Stomach (tissue), 9 donors: Measurements from ENCODE around the gene SNX30. TPM values are rescaled to one million over a fixed set of nuclear protein-coding genes. Genes with fewer than 3 reads are reported as not detected.

Experiments
- DNase-seq, 2 donors: peaks; one replicate each; pipeline versions ENCODE4 v3.0.0 to v3.0.0-alpha.2; 2013 to 2019
- H3K27ac ChIP-seq, 5 donors: fragments of 200-600 bp in 4 of 5; sonication (generic) in 4 of 5; one replicate each; pipeline ENCODE4 v1.5.1; 2013 to 2019; ENCODE audit warnings: mild to moderate bottlenecking in 1 of 5, moderate library complexity in 1 of 5
- H3K27me3 ChIP-seq, 3 donors: fragments of 200-600 bp; sonication (generic); one replicate each; pipeline ENCODE4 v1.5.1; 2017 to 2019; ENCODE audit warnings: mixed run types in 1 of 3
- H3K36me3 ChIP-seq, 4 donors: fragments of 200-600 bp; sonication (generic); 1 replicate in 3 of 4; 2 replicates in 1 of 4; pipeline ENCODE4 v1.5.1; 2016 to 2019
- H3K4me1 ChIP-seq, 4 donors: fragments of 200-600 bp; sonication (generic); one replicate each; pipeline ENCODE4 v1.5.1; 2016 to 2019
- H3K4me3 ChIP-seq, 4 donors: fragments of 200-600 bp; sonication (generic) in 3 of 4; one replicate each; pipeline ENCODE4 v1.5.1; 2016 to 2019; ENCODE audit warnings: mild to moderate bottlenecking in 1 of 4
- H3K9me3 ChIP-seq, 4 donors: fragments of 200-600 bp; sonication (generic); one replicate each; pipeline ENCODE4 v1.5.1; 2016 to 2019
- CTCF ChIP-seq, 7 experiments: fragments of 450-650 bp in 4 of 7; fragments of 200-600 bp in 3 of 7; sonication (generic) in 3 of 7; IDR thresholded peaks; one replicate each; pipeline ENCODE4 v1.5.1; 2016 to 2019; ENCODE audit warnings: antibody characterized with exemption in 7 of 7, control low read depth in 2 of 7, mild to moderate bottlenecking in 1 of 7
- EP300 ChIP-seq: sonication (generic); formaldehyde crosslinking; IDR thresholded peaks from one replicate; pipeline ENCODE4 v1.6.1; 2017; ENCODE audit warnings: antibody characterized with exemption
- POLR2A ChIP-seq, 4 donors: fragments of 450-650 bp; IDR thresholded peaks; one replicate each; pipeline ENCODE4 v1.6.1; 2016; ENCODE audit warnings: antibody characterized with exemption in 4 of 4, control low read depth in 2 of 4, mild to moderate bottlenecking in 1 of 4, moderate library complexity in 1 of 4
- POLR2AphosphoS5 ChIP-seq, 3 donors: sonication (generic); formaldehyde crosslinking; IDR thresholded peaks; one replicate each; pipeline ENCODE4 v1.6.1; 2016; ENCODE audit warnings: antibody characterized with exemption in 3 of 3
- WGBS, 5 donors: extraction: QIAGEN DNeasy Blood & Tissue Kit in 3 of 5; methylation state at CpG; one replicate each; pipeline versions ENCODE4 v1.1.5 to v1.1.7; 2013 to 2018; 5-methylcytosine and 5-hydroxymethylcytosine counted together
- intact Hi-C: fragments of 100-400 bp; cut with DNase I; formaldehyde crosslinking; loops from one replicate; pipeline ENCODE4 v1.15.1; 2023; ENCODE audit warnings: low total_unique reads
- polyA plus RNA-seq, 3 donors: library from polyadenylated mRNA; stranded (reverse); fragments of 200-250 nt; gene quantifications; one replicate each; pipeline ENCODE4 v1.2.3, GENCODE V29; 2013
- total RNA-seq, 5 donors: library from RNA; depleted of rRNA; stranded (reverse); fragments of >200 nt; gene quantifications; one replicate each; pipeline versions ENCODE4 v1.1.0 to v1.2.3, GENCODE V29; 2014 to 2016
- donor health status: healthy with polysubstance abuse.
- donor health status: Bipolar disorder and iron deficiency.
- donor health status: healthy.

SNX30 gene
- total and polyA plus RNA-seq, 8 donors: 1.2 to 37.1 (median 5.3) TPM

GRCh38 chr9:112752334-112753125 lies 2.0 kb downstream of the SNX30 start:
- no peaks in the 10 kb centered on the region for H3K9me3 ChIP-seq
- peak overlapping the region in 1 of 4 donors; percentile 99 for H3K4me3 ChIP-seq
- no peak for DNase-seq
- 80 to 83% (median 81%) methylated on average over 6 of the region's 6 CpGs for WGBS, 5 donors
- H3K4me1 ChIP-seq: peaks cover 37 to 75% (median 65%) of the 10 kb centered on the region in 4 donors
- no peaks in the 10 kb centered on the region for H3K27me3 ChIP-seq
- no peaks in the 10 kb centered on the region for H3K36me3 ChIP-seq
- TF ChIP-seq POLR2AphosphoS5 (IDR thresholded peaks at IDR 0.05) (no peak), EP300 (no peak)
- no peak overlapping the region for H3K27ac ChIP-seq
- intact Hi-C loops: no loop called here

- Histone ChIP-seq H3K9me3 (no peaks in the 10 kb centered on the region), H3K4me3 (no peak overlapping the region), H3K4me1 (peaks cover 37 to 83% (median 68%) of the 10 kb centered on the region in 4 donors), H3K27me3 (no peaks in the 10 kb centered on the region), H3K27ac (peak overlapping the region in 2 of 5 donors; percentile 61 to 72), H3K36me3 (no peaks in the 10 kb centered on the region)
- 65 to 84% (median 76%) methylated on average over 2 of the region's 2 CpGs for WGBS, 5 donors
- intact Hi-C loops: no loop called here
- peak in 1 of 2 donors; percentile 15 for DNase-seq
- no peak for TF ChIP-seq POLR2AphosphoS5 (IDR thresholded peaks at IDR 0.05)
- no peak for TF ChIP-seq POLR2A (IDR thresholded peaks at IDR 0.05)
- no peak for TF ChIP-seq EP300
- no peak for TF ChIP-seq CTCF (IDR thresholded peaks at IDR 0.05)
Observed at GRCh38 chr9:112753725-112754124, 3.2 kb downstream of the SNX30 start.

- 42 to 49% (median 47%) methylated on average over 3 of the region's 3 CpGs for WGBS, 5 donors
- no peak overlapping the region for H3K4me3 ChIP-seq
- no peaks in the 10 kb centered on the region for H3K36me3 ChIP-seq
- H3K27me3 ChIP-seq: no peaks in the 10 kb centered on the region
- H3K4me1 ChIP-seq: peaks cover 37 to 79% (median 63%) of the 10 kb centered on the region in 4 donors
- H3K9me3 ChIP-seq: no peaks in the 10 kb centered on the region
- intact Hi-C loops: no loop called here
- no peak for TF ChIP-seq CTCF (IDR thresholded peaks at IDR 0.05)
- TF ChIP-seq EP300: no peak
- TF ChIP-seq POLR2AphosphoS5 (IDR thresholded peaks at IDR 0.05): no peak
- TF ChIP-seq POLR2A (IDR thresholded peaks at IDR 0.05): no peak
- peak overlapping the region in 4 of 5 donors; percentile 50 to 72 (median 58) for H3K27ac ChIP-seq
- peak in 1 of 2 donors; percentile 37 for DNase-seq
Observed at GRCh38 chr9:112754578-112754977, 4.0 kb downstream of the SNX30 start.

- 45 to 76% (median 60%) methylated on average over 5 of the region's 5 CpGs for WGBS, 5 donors
- no peaks in the 10 kb centered on the region for H3K36me3 ChIP-seq
- no peaks in the 10 kb centered on the region for H3K9me3 ChIP-seq
- peak overlapping the region in 4 of 5 donors; percentile 50 to 72 (median 58) for H3K27ac ChIP-seq
- TF ChIP-seq POLR2AphosphoS5 (IDR thresholded peaks at IDR 0.05) (no peak), CTCF (IDR thresholded peaks at IDR 0.05) (no peak), POLR2A (IDR thresholded peaks at IDR 0.05) (no peak), EP300 (no peak)
- intact Hi-C loops: no loop called here
- H3K4me3 ChIP-seq: no peak overlapping the region
- H3K27me3 ChIP-seq: no peaks in the 10 kb centered on the region
- DNase-seq: no peak
- H3K4me1 ChIP-seq: peaks cover 37 to 75% (median 59%) of the 10 kb centered on the region in 4 donors
Observed at GRCh38 chr9:112755016-112755427, 4.5 kb downstream of the SNX30 start.

- intact Hi-C loops: no loop called here
- H3K27me3 ChIP-seq: no peaks in the 10 kb centered on the region
- H3K9me3 ChIP-seq: no peaks in the 10 kb centered on the region
- H3K36me3 ChIP-seq: no peaks in the 10 kb centered on the region
- WGBS, 5 donors: 31 to 68% (median 51%) methylated on average over 4 of the region's 4 CpGs
- TF ChIP-seq POLR2AphosphoS5 (IDR thresholded peaks at IDR 0.05): no peak
- no peak for TF ChIP-seq CTCF (IDR thresholded peaks at IDR 0.05)
- no peak for TF ChIP-seq EP300
- no peak for TF ChIP-seq POLR2A (IDR thresholded peaks at IDR 0.05)
- H3K4me3 ChIP-seq: no peak overlapping the region
- DNase-seq: peak in 1 of 2 donors; percentile 28
- H3K27ac ChIP-seq: peak overlapping the region in 4 of 5 donors; percentile 50 to 72 (median 58)
- H3K4me1 ChIP-seq: peaks cover 37 to 72% (median 56%) of the 10 kb centered on the region in 4 donors
Observed at GRCh38 chr9:112755675-112756074, 5.1 kb downstream of the SNX30 start.
